ENCODE measurements around the gene PEX10.

The PEX10 gene

GRCh38 chr1:2374252-2375155, 37.9 kb downstream of the PEX10 start:
- DNase-seq (ENCODE audit: low read depth) = no peak

- no peak for DNase-seq (ENCODE audit: low read depth)
These were observed 38.7 kb downstream of the PEX10 start for GRCh38 chr1:2373551-2374251.

- no peak for DNase-seq (ENCODE audit: low read depth)
These were observed 39.5 kb downstream of the PEX10 start for GRCh38 chr1:2372551-2373490.

- no peak for DNase-seq (ENCODE audit: low read depth)
These were observed 44.2 kb downstream of the PEX10 start for GRCh38 chr1:2368053-2368744.

- DNase-seq (ENCODE audit: low read depth) = no peak
These were observed 48.4 kb downstream of the PEX10 start for GRCh38 chr1:2363847-2364513.

- no peak for DNase-seq (ENCODE audit: low read depth)
These were observed 51.6 kb downstream of the PEX10 start for GRCh38 chr1:2360588-2361364.

- no peak for DNase-seq (ENCODE audit: low read depth)
These were observed 53.4 kb downstream of the PEX10 start for GRCh38 chr1:2358651-2359640.

GRCh38 chr1:2358072-2358471, 54.3 kb downstream of the PEX10 start:
- DNase-seq (ENCODE audit: low read depth) = no peak

GRCh38 chr1:2356911-2357845, 55.2 kb downstream of the PEX10 start:
- no peak for DNase-seq (ENCODE audit: low read depth)

- no peak for DNase-seq (ENCODE audit: low read depth)
These were observed 56.0 kb downstream of the PEX10 start for GRCh38 chr1:2356401-2356800.

- DNase-seq (ENCODE audit: low read depth) = no peak
These were observed 56.7 kb downstream of the PEX10 start for GRCh38 chr1:2355373-2356261.

GRCh38 chr1:2354511-2355372, 57.6 kb downstream of the PEX10 start:
- DNase-seq (ENCODE audit: low read depth) = no peak

All from activated T-cell treated with anti-CD3 and anti-CD28 coated beads for 1 hour (primary cell).